Measurements from ENCODE around the gene NFATC3. TPM values are rescaled to one million over a fixed set of nuclear protein-coding genes. Genes with fewer than 3 reads are reported as not detected.

Gene NFATC3
- total RNA-seq, 2 experiments from 2014 or later = 84.8 to 94.4 TPM

DNA sequence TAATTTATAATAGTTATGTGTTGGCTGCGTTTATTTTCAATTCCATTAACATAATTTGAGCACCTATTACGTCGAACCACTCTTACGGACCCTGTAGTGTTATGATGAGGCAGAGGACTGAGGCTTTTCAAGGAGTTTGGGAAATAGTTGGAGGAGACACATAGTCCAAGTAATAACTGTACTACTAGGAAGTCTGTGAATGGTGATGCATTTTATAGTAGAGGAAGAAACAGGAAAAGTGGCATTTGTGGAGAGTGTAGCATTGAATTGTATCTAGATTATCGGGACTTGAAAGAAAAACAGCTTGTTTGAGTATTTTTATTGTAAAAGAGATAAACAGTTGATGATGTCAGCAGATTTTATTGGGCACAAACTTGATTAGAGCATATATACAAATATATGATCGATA is 1.7 kb downstream of the NFATC3 start:
- TF ChIP-seq CTCF (IDR thresholded peaks at IDR 0.05) = no peak
- ChIA-PET POLR2A (interaction anchor here (0.9 to 6.1 kb wide), 4 partner anchors 16 to 151 kb away, joined by 3 to 174 read pairs (median 20); partner anchors contain the start of genes ESRP2 and PSMB10), CTCF (interaction anchor here (1.2 kb wide), 1 partner anchor 42 kb away, joined by 3 read pairs; no protein-coding TSS in a partner anchor)
- peak overlapping the region; percentile 89 for H3K27ac Mint-ChIP-seq
- Histone ChIP-seq H3K4me1 (ENCODE audit: insufficient read depth, low read length) (peaks cover 40% of the 10 kb centered on the region), H3K27ac (ENCODE audit: low read depth in 1 of 2, low read length in 2 of 2) (peak overlapping the region; percentile 11 to 86), H3K9me3 (ENCODE audit: control insufficient read depth in 1 of 2, insufficient read depth in 1 of 2, low read length in 2 of 2) (no peaks in the 10 kb centered on the region), H3K4me3 (ENCODE audit: low read length) (peak overlapping the region; percentile 93), H3K36me3 (ENCODE audit: insufficient read depth, low read length) (no peaks in the 10 kb centered on the region), H3K27me3 (ENCODE audit: control insufficient read depth in 1 of 2, insufficient read depth in 2 of 2, low read length in 2 of 2) (no peaks in the 10 kb centered on the region)
- peaks cover 12% of the 10 kb centered on the region for H3K36me3 Mint-ChIP-seq (ENCODE audit: low read depth)
- H3K4me3 Mint-ChIP-seq = peak overlapping the region; percentile 94
- ATAC-seq (ENCODE audit: poor library complexity) (no peak), DNase-seq (no peak)
- H3K9me3 Mint-ChIP-seq = no peaks in the 10 kb centered on the region
- peaks cover 77% of the 10 kb centered on the region for H3K4me1 Mint-ChIP-seq (ENCODE audit: low read depth)
- no peaks in the 10 kb centered on the region for H3K27me3 Mint-ChIP-seq
- intact Hi-C loops (cut with DNase I, micrococcal nuclease) = loop anchor here (5.0 to 10.0 kb wide), 2 partner anchors 45 to 842 kb away; partner anchors contain the start of genes FHOD1 (in 1 of the 2) and SLC9A5 (in 1 of the 2)

- H3K4me3 ChIP-seq (ENCODE audit: low read length) = peak overlapping the region; percentile 93
- TF ChIP-seq CTCF (IDR thresholded peaks at IDR 0.05) = no peak
These were observed 2.5 kb downstream of the NFATC3 start for GRCh38 chr16:68087688-68088087.

DNA sequence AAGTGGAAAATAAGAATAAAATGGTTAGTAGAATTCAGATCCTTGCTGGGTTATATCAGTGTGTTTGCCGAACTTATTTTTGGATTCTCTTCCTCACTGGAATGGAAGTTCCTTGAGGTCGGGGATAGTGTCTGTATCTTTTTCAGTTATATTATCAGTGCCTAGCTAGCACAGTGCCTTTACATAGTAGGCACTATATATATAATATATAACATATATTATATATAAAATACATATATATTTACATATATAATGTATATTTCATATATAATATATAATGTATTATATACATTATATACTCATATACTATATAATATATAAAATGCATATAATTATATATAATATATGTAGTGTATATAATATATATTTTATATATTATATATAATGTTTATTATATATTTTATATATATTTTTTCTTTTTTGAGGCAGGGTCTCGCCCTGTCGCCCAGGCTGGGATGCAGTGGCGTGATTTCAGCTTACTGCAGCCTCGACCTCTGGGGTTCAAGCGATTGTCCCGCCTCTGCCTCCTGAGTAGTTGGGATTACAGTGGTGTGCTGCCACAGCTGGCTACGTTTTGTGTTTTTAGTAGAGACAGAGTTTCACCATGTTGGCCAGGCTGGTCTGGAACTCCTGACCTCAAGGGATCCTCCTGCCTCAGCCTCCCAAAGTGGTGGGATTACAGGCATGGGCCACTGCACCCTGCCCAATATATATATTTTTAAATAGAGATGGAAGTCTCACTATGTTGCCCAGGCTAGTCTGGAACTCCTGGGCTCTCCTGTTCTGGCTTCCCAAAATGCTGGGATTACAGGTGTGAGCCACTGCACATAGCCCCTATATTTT is 3.2 kb downstream of the NFATC3 start:
- Mint-ChIP-seq H3K27me3 (no peaks in the 10 kb centered on the region), H3K36me3 (ENCODE audit: low read depth) (peaks cover 12% of the 10 kb centered on the region), H3K4me1 (ENCODE audit: low read depth) (peaks cover 74% of the 10 kb centered on the region), H3K4me3 (peak overlapping the region; percentile 84), H3K9me3 (no peaks in the 10 kb centered on the region), H3K27ac (peak overlapping the region; percentile 89)
- ChIA-PET POLR2A (interaction anchor here (0.9 to 6.1 kb wide), 2 partner anchors 17 to 148 kb away, joined by 3 to 174 read pairs; partner anchors contain the start of gene ESRP2), CTCF (interaction anchor here (0.5 to 1.7 kb wide), 4 partner anchors 30 to 147 kb away, joined by 3 to 6 read pairs (median 3); no protein-coding TSS in a partner anchor)
- no peaks in the 10 kb centered on the region for H3K9me3 ChIP-seq (ENCODE audit: control insufficient read depth in 1 of 2, insufficient read depth in 1 of 2, low read length in 2 of 2)
- no peaks in the 10 kb centered on the region for H3K27me3 ChIP-seq (ENCODE audit: control insufficient read depth in 1 of 2, insufficient read depth in 2 of 2, low read length in 2 of 2)
- TF ChIP-seq CTCF (IDR thresholded peaks at IDR 0.05) = no peak
- intact Hi-C loops (cut with DNase I, micrococcal nuclease) = loop anchor here (5.0 to 10.0 kb wide), 2 partner anchors 44 to 844 kb away; partner anchors contain the start of genes FHOD1 (in 1 of the 2) and SLC9A5 (in 1 of the 2)
- H3K27ac ChIP-seq (ENCODE audit: low read depth in 1 of 2, low read length in 2 of 2) = no peak overlapping the region
- ATAC-seq (ENCODE audit: poor library complexity) = no peak
- peak overlapping the region; percentile 93 for H3K4me3 ChIP-seq (ENCODE audit: low read length)
- H3K4me1 ChIP-seq (ENCODE audit: insufficient read depth, low read length) = peaks cover 35% of the 10 kb centered on the region
- no peak for DNase-seq
- no peaks in the 10 kb centered on the region for H3K36me3 ChIP-seq (ENCODE audit: insufficient read depth, low read length)

More at GRCh38 chr16:68087688-68088087, 2.5 kb downstream of the NFATC3 start:
- intact Hi-C loops (cut with DNase I, micrococcal nuclease) = loop anchor here (5.0 to 10.0 kb wide), 2 partner anchors 45 to 843 kb away; partner anchors contain the start of genes FHOD1 (in 1 of the 2) and SLC9A5 (in 1 of the 2)
- DNase-seq (no peak), ATAC-seq (ENCODE audit: poor library complexity) (no peak)
- H3K4me1 ChIP-seq (ENCODE audit: insufficient read depth, low read length) = peaks cover 40% of the 10 kb centered on the region
- H3K9me3 Mint-ChIP-seq = no peaks in the 10 kb centered on the region
- H3K36me3 Mint-ChIP-seq (ENCODE audit: low read depth) = peaks cover 12% of the 10 kb centered on the region
- ChIA-PET POLR2A (interaction anchor here (0.9 to 6.1 kb wide), 2 partner anchors 17 to 148 kb away, joined by 3 to 174 read pairs; partner anchors contain the start of gene ESRP2), CTCF (interaction anchor here (0.5 kb wide), 1 partner anchor 47 kb away, joined by 3 read pairs; no protein-coding TSS in a partner anchor)
- H3K4me3 Mint-ChIP-seq = peak overlapping the region; percentile 79
- H3K27ac Mint-ChIP-seq = peak overlapping the region; percentile 89
- no peaks in the 10 kb centered on the region for H3K27me3 ChIP-seq (ENCODE audit: control insufficient read depth in 1 of 2, insufficient read depth in 2 of 2, low read length in 2 of 2)
- no peaks in the 10 kb centered on the region for H3K36me3 ChIP-seq (ENCODE audit: insufficient read depth, low read length)
- H3K27ac ChIP-seq (ENCODE audit: low read depth in 1 of 2, low read length in 2 of 2) = no peak overlapping the region
- H3K27me3 Mint-ChIP-seq = no peaks in the 10 kb centered on the region
- no peaks in the 10 kb centered on the region for H3K9me3 ChIP-seq (ENCODE audit: control insufficient read depth in 1 of 2, insufficient read depth in 1 of 2, low read length in 2 of 2)
- H3K4me1 Mint-ChIP-seq (ENCODE audit: low read depth) = peaks cover 74% of the 10 kb centered on the region
